ENCODE measurements around the gene NAT10.
"Not testable (repeated sequence)": the region's sequence is repeated elsewhere in the genome, so short reads cannot be mapped to it uniquely, and the experiment has no call there.

NAT10 gene

GRCh38 chr11:34105079-34105956, at the start of gene NAT10:
Gene NAT10, plus strand, starts transcription at chr11:34105629. Its CDS starts 2,597 bp downstream, at chr11:34108226.
- DNase-seq = peak; percentile 98 to 99

DNA sequence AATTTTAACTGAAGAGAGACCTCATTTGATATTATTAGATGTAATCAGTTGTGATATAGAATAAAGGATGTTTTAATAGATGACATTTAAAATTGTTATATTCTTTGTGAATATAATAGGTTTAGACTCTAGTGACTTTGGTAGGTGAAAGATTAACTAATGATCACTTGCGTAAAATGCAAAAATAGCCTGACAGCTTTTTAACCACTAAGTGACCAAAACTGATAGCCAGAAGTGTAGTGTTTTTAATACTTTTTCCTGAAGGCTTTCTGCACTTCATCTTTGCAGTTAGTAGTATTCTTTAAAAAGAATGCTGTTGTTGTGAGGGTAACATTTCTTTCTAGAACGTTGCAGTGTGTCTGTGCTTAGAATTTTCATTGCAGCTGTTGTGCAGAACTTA, 48.8 kb upstream of the NAT10 start:
- DNase-seq = no peak

- DNase-seq = no peak
Observed at GRCh38 chr11:34063061-34063795, 42.2 kb upstream of the NAT10 start.

DNA sequence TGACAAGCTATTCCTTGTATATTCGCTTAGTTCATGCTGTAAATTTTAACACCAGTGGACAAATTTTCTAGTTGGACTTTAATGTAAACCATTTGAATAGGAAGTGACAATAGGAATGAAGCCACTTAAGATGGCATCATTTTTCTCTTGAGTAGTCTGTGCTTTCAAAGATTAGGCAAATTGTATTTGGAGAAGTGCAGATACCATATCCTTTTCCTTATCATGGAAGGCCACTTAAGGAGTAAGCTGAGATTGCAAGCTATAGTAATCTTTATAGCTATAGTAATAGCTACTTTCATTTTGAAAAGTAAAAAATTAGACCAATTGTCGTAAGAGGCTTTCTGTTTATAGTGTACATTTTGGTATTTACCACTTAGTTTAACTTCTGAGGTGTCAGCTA, 41.1 kb upstream of the NAT10 start:
- no peak for DNase-seq

DNA sequence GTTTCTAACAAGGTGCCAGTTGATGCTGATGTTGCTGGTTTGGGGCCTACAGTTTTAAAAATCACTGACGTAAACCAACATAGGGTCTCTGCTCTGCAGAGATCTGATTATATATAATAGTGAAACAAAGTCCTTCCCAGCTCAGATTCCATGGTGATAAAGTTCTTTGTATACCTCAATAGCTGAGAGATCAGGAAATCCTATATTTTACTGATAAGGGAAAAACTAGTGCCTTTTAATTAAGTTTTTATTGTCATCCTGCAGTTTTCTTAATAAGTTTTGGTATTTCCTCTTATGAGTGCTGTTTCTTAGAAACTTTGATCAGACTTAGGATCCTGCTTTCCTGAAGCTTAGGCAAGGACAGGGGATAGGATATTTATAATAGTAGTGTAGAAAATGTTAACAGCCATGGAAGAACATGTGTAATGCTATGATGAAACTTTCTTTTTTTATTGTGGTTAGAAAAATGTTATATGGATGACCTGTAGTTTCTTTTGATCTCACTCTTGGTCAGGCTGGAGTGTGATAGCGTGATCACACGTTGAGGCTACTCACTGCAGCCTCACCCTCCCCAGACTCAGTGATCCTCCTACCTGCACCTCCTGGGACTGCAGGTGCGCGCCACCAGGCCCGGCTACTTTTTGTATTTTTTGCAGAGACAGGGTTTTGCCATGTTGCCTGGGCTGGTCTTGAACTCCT, 39.8 kb upstream of the NAT10 start:
- no peak for DNase-seq

DNA sequence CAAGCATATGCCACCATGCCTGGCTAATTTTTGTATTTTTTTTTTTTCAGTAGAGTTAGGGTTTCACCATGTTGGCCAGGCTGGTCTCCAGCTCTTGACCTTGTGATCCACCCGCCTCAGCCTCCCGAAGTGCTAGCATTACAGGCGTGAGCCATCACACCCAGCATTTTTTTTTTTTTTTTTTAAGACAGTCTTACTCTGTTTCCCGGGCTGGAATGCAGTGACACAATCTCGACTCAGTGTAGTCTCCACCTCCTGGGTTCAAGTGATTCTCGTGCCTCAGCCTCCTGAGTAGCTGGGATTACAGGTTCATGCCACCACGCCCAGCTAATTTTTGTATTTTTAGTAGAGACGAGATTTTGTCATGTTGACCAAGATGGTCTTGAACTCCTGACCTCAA, 38.7 kb upstream of the NAT10 start:
- not testable (repeated sequence) for DNase-seq

- no peak for DNase-seq
Observed at GRCh38 chr11:34067383-34068065, 37.9 kb upstream of the NAT10 start.

- no peak for DNase-seq
Observed at GRCh38 chr11:34068111-34068510, 37.3 kb upstream of the NAT10 start.

DNA sequence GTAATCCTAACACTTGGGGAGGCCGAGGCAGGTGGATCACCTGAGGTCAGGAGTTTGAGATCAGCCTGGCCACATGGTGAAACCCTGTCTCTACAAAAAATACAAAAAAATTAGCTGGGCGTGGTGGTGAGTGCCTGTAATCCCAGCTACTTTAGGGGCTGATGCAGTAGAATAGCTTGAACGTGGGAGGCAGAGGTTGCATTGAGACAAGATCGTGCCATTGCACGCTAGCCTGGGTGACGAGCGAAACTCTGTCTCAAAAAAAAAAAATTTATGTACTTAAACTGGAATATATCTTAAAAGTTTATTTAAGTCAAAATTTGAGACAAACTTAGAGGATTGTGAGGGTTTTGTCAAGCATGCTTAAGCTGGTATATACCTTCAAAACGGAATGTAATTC, 34.1 kb upstream of the NAT10 start:
- DNase-seq = not testable (repeated sequence)

DNA sequence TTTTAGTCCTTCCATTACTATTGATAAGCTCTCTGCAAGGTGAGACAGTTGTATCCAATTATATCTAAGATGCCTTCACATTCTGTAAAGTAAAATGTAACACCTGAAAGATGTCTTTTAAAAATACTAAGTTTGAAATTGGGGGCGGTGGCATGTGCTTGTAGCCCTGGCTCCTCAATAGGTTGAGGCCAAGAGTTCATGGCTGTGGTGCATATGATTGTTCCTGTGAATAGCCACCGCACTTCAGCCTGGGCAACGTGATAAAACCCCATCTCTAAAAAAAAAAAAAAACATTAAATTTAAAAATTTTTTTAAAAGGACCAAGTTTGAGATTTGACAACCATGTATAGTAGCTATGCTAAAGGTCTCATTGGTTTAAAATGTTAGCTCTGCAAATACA, 33.4 kb upstream of the NAT10 start:
- no peak for DNase-seq

- DNase-seq = no peak
Observed at GRCh38 chr11:34072832-34073231, 32.6 kb upstream of the NAT10 start.

GRCh38 chr11:34074391-34074790, 31.0 kb upstream of the NAT10 start:
- no peak for DNase-seq

DNA sequence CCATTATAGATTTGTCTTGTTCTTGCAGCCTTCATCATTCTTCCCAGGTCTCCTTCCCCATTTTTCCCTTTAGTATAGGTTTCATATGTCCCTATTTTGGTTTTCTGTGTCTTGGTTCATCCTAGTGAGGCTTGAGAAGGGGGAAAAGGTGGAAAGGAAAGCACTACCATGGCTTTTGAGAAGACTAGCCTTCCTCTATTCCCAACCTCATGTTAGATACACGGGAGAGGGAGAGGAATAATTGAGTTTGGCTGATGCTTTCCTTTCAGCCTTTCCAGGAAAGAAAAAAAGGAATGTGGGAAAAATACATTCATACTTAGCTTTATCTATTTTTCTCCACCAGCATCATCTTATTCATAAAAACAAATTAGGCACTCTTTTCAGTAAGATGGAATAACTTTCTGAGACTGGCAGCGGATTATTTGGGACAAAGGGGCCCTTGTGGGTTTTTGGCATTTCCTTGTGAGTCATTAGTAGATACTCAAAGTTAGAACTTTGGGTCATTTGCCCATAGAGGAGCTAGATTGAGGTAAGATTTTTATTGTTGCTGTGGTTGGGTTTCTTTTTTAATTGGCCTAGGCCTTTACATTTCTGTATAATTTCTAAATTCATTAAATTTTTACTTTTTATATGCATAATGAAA, 30.1 kb upstream of the NAT10 start:
- DNase-seq = no peak

DNA sequence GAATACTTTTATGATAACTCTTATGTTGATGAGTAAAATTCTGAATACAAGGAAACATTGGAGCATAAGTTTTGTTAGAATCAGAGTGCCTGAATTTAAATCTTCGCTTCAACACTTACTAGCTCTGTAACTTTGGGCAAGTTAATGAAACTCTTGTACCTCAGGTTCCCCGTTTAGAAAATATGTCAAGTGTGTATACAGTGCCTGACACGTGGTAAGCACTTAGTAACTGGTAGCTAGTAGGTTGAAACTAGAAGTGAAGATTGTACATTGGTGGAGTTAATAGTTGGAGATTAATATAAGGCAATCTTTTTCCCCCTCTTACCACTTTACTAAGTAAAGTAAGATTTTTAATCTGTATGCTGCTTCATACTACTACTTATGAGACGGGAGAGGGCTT, 24.8 kb upstream of the NAT10 start:
- DNase-seq = no peak

GRCh38 chr11:34084637-34085036, 20.8 kb upstream of the NAT10 start:
- no peak for DNase-seq

GRCh38 chr11:34086554-34087283, 18.7 kb upstream of the NAT10 start:
- DNase-seq = no peak

DNA sequence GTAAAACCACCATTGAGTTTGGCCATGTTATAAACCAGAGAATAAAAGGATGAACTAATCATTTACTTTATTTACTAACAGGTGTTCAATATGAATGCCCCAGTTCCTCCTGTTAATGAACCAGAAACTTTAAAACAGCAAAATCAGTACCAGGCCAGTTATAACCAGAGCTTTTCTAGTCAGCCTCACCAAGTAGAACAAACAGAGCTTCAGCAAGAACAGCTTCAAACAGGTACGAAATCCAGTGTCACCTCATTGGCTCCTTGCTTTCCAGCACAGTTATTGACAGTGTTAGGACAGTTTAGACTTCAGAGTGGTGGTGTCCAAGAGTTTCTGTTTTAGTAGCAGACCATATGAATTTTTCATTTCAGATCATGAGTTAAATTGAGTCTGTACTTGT, 13.6 kb upstream of the NAT10 start:
- no peak for DNase-seq

DNA sequence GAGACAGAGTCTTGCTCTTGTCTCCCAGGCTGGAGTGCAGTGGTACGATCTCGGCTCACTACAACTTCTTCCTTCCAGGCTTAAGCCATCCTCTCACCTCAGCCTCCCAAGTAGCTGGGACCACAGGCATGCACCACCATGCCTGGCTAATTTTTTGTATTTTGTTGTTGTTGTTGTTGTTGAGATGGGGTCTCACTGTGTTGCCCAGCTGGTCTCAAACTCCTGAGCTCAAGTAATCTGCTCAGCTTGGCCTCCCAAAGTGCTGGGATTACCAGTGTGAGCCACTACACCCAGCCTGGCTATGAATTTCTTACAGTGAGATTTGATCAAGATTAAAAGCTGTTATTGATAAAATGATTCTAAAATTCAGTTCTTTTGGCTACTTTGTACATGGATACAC, 10.5 kb upstream of the NAT10 start:
- not testable (repeated sequence) for DNase-seq

DNA sequence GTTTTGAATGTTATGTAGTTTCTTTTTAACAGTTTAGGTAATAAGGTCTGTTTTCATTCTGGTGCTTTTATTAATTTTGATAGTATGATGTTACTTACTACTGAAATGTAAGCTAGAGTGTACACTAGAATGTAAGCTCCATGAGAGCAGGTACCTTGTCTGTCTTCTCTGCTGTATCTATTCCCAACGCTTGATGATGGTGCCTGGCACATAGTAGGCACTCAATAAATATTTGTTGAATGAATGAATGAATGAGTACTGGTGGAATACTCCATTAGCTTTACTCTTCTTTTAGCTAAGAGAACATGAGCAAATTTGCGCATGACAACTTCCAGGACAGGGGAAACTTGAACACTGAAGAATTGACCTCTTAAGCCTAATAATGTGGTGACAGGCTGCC, 6.6 kb upstream of the NAT10 start:
- no peak for DNase-seq

GRCh38 chr11:34104680-34105078, 750 bp upstream of the NAT10 start:
- no peak for DNase-seq

- no peak for DNase-seq
Observed at GRCh38 chr11:34105957-34106504, 602 bp downstream of the NAT10 start.
